GM12878 (cell line): Measurements from ENCODE around the gene LGALS4. TPM values are rescaled to one million over a fixed set of nuclear protein-coding genes. Genes with fewer than 3 reads are reported as not detected.

Experiments
- BHLHE40 ChIP-seq, 2 experiments: fragments of 450-650 bp in 1 of 2; IDR thresholded peaks; 2 replicates each; pipeline ENCODE4 v1.6.1; 2011 to 2017; ENCODE audit warnings: low read depth in 2 of 2, borderline replicate concordance in 1 of 2, improper control_type of control experiment in 1 of 2, low read length in 1 of 2, mild to moderate bottlenecking in 1 of 2
- BRCA1 ChIP-seq: IDR thresholded peaks from 2 replicates; pipeline ENCODE4 v1.6.1; 2011; ENCODE audit warnings: low read depth, low read length, improper control_type of control experiment
- CREB1 ChIP-seq: IDR thresholded peaks from 2 replicates; pipeline ENCODE4 v1.6.1; 2012; ENCODE audit warnings: low read depth, mild to moderate bottlenecking, inconsistent platforms
- CUX1 ChIP-seq: IDR thresholded peaks from 2 replicates; pipeline ENCODE4 v1.6.1; 2012; ENCODE audit warnings: improper control_type of control experiment, low read depth, low read length; ENCODE audit not compliant: insufficient replicate concordance
- E2F8 ChIP-seq: fragments of 450-650 bp; IDR thresholded peaks from 2 replicates; pipeline ENCODE4 v1.6.1; 2018; ENCODE audit warnings: mild to moderate bottlenecking, low read depth, moderate library complexity; ENCODE audit not compliant: partially characterized antibody
- ELK1 ChIP-seq: IDR thresholded peaks from 2 replicates; pipeline ENCODE4 v1.6.1; 2012; ENCODE audit warnings: low read depth, low read length, improper control_type of control experiment
- HDAC2 ChIP-seq: fragments of 200-600 bp; sonication (generic); IDR thresholded peaks from 2 replicates; pipeline ENCODE4 v1.6.1; 2017
- TARDBP ChIP-seq: IDR thresholded peaks from 2 replicates; pipeline ENCODE4 v1.6.1; 2016; ENCODE audit warnings: borderline replicate concordance
- ZBTB33 ChIP-seq: fragments of 450-650 bp; IDR thresholded peaks from 2 replicates; pipeline ENCODE4 v1.6.1; 2017; ENCODE audit warnings: mild to moderate bottlenecking
- ZNF592 ChIP-seq: fragments of 450-650 bp; IDR thresholded peaks from 2 replicates; pipeline ENCODE4 v1.6.1; 2017; ENCODE audit warnings: mild to moderate bottlenecking, moderate library complexity
- polyA plus RNA-seq, 11 experiments: library from polyadenylated mRNA; depleted of rRNA in 4 of 11; unstranded in 6 of 11; stranded (reverse) in 5 of 11; fragments of >200 nt; fragmentation: Nextera tagmentation in 4 of 11; fragmentation: Illumina TruSeq in 1 of 11; extraction: Ambion mirVana in 4 of 11; extraction: Trizol in 1 of 11; gene quantifications; 1 replicate in 1 of 11; 2 replicates in 10 of 11; pipeline versions ENCODE4 v1.2.1 to v1.2.3, GENCODE V29; 2011 to 2016; ENCODE audit warnings: inconsistent platforms in 2 of 11, missing spikeins in 2 of 11, low read depth in 1 of 11
- total RNA-seq, 4 experiments: library from RNA; depleted of rRNA in 3 of 4; stranded (reverse); fragments of >200 nt in 3 of 4; fragmentation: Illumina TruSeq in 1 of 4; extraction: Trizol in 1 of 4; gene quantifications; 2 replicates each; pipeline versions ENCODE4 v1.2.1 to v1.2.3, GENCODE V29; 2013 to 2021

LGALS4 gene
- total and polyA plus RNA-seq, 10 of the 15 experiments (the other 5 are each of a cell fraction or from before 2014, with no cell fraction given), result 0.13 to 2.1 (median 0.26) TPM; not detected in 4

- TF ChIP-seq ZNF592, result no peak
- TF ChIP-seq BHLHE40 (IDR thresholded peaks at IDR 0.05; ENCODE audit: borderline replicate concordance in 1 of 2, low read depth in 2 of 2, low read length in 1 of 2), result peak in 1 of 2 experiments; percentile 41; a peak in 1 of 4 replicates
- TF ChIP-seq TARDBP, result no peak; the same call in 1 of the 2 replicates
- TF ChIP-seq CUX1, result no peak
- peak; percentile 96 for TF ChIP-seq E2F8
- TF ChIP-seq BRCA1, result 0 out of 2 replicates have a peak, but pooled peaks have one; percentile 46
- peak; percentile 98 for TF ChIP-seq CREB1
- no peak for TF ChIP-seq HDAC2
- TF ChIP-seq ZBTB33, result no peak
- TF ChIP-seq ELK1, result no peak
These were observed 37.2 kb upstream of the LGALS4 start, which contains the start of gene HNRNPL (continued) for GRCh38 chr19:38849860-38850435.
